Esophagus muscularis mucosa (tissue), 4 donors: ENCODE data around the gene SLC25A13. TPM values are rescaled to one million over a fixed set of nuclear protein-coding genes. Genes with fewer than 3 reads are reported as not detected.

Experiments used
- DNase-seq: peaks from one replicate; pipeline ENCODE4 v3.0.0-alpha.2; 2017; ENCODE audit errors: extremely low spot score
- H3K27ac ChIP-seq, 4 donors: fragments of 200-600 bp; sonication (generic); replicated peaks in 1 of 4; 1 replicate in 3 of 4; 2 replicates in 1 of 4; pipeline ENCODE4 v1.5.1; 2016 to 2019; ENCODE audit warnings: mild to moderate bottlenecking in 1 of 4
- H3K27me3 ChIP-seq, 4 donors: fragments of 200-600 bp; sonication (generic); one replicate each; pipeline versions ENCODE4 v1.5.1 to v1.6.0; 2016 to 2019
- H3K36me3 ChIP-seq, 4 donors: fragments of 200-600 bp; sonication (generic); one replicate each; pipeline ENCODE4 v1.5.1; 2016 to 2019
- H3K4me1 ChIP-seq, 4 donors: fragments of 200-600 bp; sonication (generic); one replicate each; pipeline ENCODE4 v1.5.1; 2016 to 2019
- H3K4me3 ChIP-seq, 4 donors: fragments of 200-600 bp; sonication (generic); 1 replicate in 2 of 4; 2 replicates in 2 of 4; pipeline ENCODE4 v1.5.1; 2016 to 2019; ENCODE audit warnings: mild to moderate bottlenecking in 4 of 4, moderate library complexity in 1 of 4
- H3K9me3 ChIP-seq, 4 donors: fragments of 200-600 bp; sonication (generic); 1 replicate in 3 of 4; 2 replicates in 1 of 4; pipeline ENCODE4 v1.5.1; 2016 to 2019
- CTCF ChIP-seq, 3 experiments: fragments of 200-600 bp in 2 of 3; fragments of 450-650 bp in 1 of 3; sonication (generic) in 2 of 3; IDR thresholded peaks; one replicate each; pipeline ENCODE4 v1.5.1; 2017 to 2019; ENCODE audit warnings: antibody characterized with exemption in 3 of 3, mild to moderate bottlenecking in 2 of 3, moderate library complexity in 1 of 3
- EP300 ChIP-seq: sonication (generic); formaldehyde crosslinking; IDR thresholded peaks from one replicate; pipeline ENCODE4 v1.6.1; 2017; ENCODE audit warnings: antibody characterized with exemption
- POLR2A ChIP-seq: fragments of 450-650 bp; IDR thresholded peaks from one replicate; pipeline ENCODE4 v1.6.1; 2017; ENCODE audit warnings: antibody characterized with exemption, moderate library complexity, mild to moderate bottlenecking, low read depth
- POLR2AphosphoS5 ChIP-seq, 2 donors: sonication (generic); formaldehyde crosslinking; IDR thresholded peaks; one replicate each; pipeline ENCODE4 v1.6.1; 2017; ENCODE audit warnings: antibody characterized with exemption in 2 of 2
- WGBS: methylation state at CpG from one replicate; pipeline ENCODE4 v1.1.5; 2018; 5-methylcytosine and 5-hydroxymethylcytosine counted together
- intact Hi-C: fragments of 100-400 bp; cut with DNase I; formaldehyde crosslinking; loops from one replicate; pipeline ENCODE4 v1.15.1; 2023
- total RNA-seq, 4 donors: library from RNA; depleted of rRNA; stranded (reverse); fragments of >200 nt; gene quantifications; one replicate each; pipeline versions ENCODE4 v1.1.0 to v1.2.1, GENCODE V29; 2016

SLC25A13 gene
- total RNA-seq, 4 donors from 2014 or later, result 8.6 to 17.4 (median 14.4) TPM

GRCh38 chr7:96238976-96239766 is 82.7 kb downstream of the SLC25A13 start:
- Histone ChIP-seq H3K27ac (no peak overlapping the region), H3K27me3 (no peaks in the 10 kb centered on the region), H3K4me3 (no peak overlapping the region), H3K9me3 (no peaks in the 10 kb centered on the region), H3K4me1 (peaks cover 17 to 35% (median 31%) of the 10 kb centered on the region in 4 donors), H3K36me3 (peaks cover 0 to 2% (median under 1%) of the 10 kb centered on the region in 4 donors)
- intact Hi-C loops, result loop anchor here (5.0 kb wide), 1 partner anchor 83 kb away; the partner anchor contains the start of gene SLC25A13
- DNase-seq, result no peak
- WGBS, result 89% methylated on average over 3 of the region's 3 CpGs
- TF ChIP-seq POLR2AphosphoS5 (IDR thresholded peaks at IDR 0.05), result no peak
- no peak for TF ChIP-seq POLR2A
- TF ChIP-seq CTCF (IDR thresholded peaks at IDR 0.05), result no peak

- Histone ChIP-seq H3K36me3 (peaks cover 0 to 9% (median 4%) of the 10 kb centered on the region in 4 donors), H3K4me1 (peaks cover 17 to 38% (median 34%) of the 10 kb centered on the region in 4 donors), H3K27ac (no peak overlapping the region), H3K4me3 (no peak overlapping the region), H3K27me3 (no peaks in the 10 kb centered on the region), H3K9me3 (no peaks in the 10 kb centered on the region)
- TF ChIP-seq POLR2AphosphoS5 (IDR thresholded peaks at IDR 0.05), result no peak
- no peak for TF ChIP-seq EP300
- no peak for TF ChIP-seq POLR2A
- TF ChIP-seq CTCF (IDR thresholded peaks at IDR 0.05), result no peak
- intact Hi-C loops, result loop anchor here (5.0 kb wide), 1 partner anchor 84 kb away; the partner anchor contains the start of gene SLC25A13
- WGBS, result 80% methylated on average over 8 of the region's 8 CpGs
- no peak for DNase-seq
These were observed 83.4 kb downstream of the SLC25A13 start for GRCh38 chr7:96238474-96238873.

- Histone ChIP-seq H3K4me3 (no peak overlapping the region), H3K27me3 (no peaks in the 10 kb centered on the region), H3K9me3 (no peaks in the 10 kb centered on the region), H3K27ac (peak overlapping the region in 1 of 4 donors; percentile 18), H3K4me1 (peaks cover 17 to 38% (median 34%) of the 10 kb centered on the region in 4 donors), H3K36me3 (peaks cover 0 to 10% (median 4%) of the 10 kb centered on the region in 4 donors)
- TF ChIP-seq EP300 (no peak), POLR2AphosphoS5 (IDR thresholded peaks at IDR 0.05) (no peak), POLR2A (no peak), CTCF (IDR thresholded peaks at IDR 0.05) (no peak)
- no peak for DNase-seq
- intact Hi-C loops, result loop anchor here (5.0 kb wide), 1 partner anchor 85 kb away; the partner anchor contains the start of gene SLC25A13
- 95% methylated on average over 1 of the region's 1 CpG for WGBS
These were observed 84.9 kb downstream of the SLC25A13 start for GRCh38 chr7:96237040-96237439.

DNA sequence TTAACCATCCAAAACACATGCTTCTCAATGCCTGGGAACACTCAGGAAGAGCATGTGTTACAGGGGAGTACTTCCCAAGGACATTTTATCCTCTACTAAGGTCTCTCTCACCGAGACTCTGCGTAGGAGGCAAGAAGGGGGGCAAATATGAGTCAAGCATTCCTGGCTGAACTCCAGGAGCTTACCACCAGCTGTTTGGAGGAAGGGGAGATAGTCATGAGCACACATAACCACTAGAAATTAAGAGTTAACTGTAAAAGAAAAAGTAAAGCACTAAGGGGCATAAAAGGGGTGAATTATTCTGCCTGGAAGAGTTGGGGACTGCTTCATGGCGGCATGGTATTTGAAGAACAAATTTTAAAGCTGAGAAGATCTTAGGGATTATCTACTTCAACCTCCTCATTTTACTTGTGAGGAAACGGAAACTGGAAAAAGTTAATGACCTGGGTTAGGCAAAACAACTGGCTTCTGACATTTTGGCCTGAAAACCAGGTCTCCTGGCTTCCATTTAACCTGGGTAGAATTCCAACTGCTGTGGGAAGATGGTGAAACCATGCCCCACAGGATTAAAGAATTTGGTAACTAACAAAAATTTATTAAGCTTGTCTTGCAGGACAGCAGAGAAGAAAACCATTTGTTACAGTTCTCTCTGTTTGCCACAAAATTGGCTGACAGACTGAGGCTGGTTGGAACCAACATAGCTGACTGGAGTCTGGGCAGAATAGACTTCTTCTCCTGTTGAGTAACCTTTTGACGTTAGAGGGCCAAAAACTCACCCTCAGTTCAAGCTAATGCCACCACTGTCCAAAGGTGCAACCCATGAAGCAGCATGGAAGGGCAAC is 85.5 kb downstream of the SLC25A13 start:
- H3K27ac ChIP-seq, result peak overlapping the region; percentile 43 to 56 (median 52)
- no peak for TF ChIP-seq EP300
- TF ChIP-seq POLR2AphosphoS5 (IDR thresholded peaks at IDR 0.05), result peak in 1 of 2 donors; percentile 57
- H3K9me3 ChIP-seq, result no peaks in the 10 kb centered on the region
- H3K4me1 ChIP-seq, result peaks cover 17 to 38% (median 34%) of the 10 kb centered on the region in 4 donors
- no peak overlapping the region for H3K4me3 ChIP-seq
- intact Hi-C loops, result loop anchor here (5.0 kb wide), 1 partner anchor 86 kb away; the partner anchor contains the start of gene SLC25A13
- DNase-seq, result no peak
- WGBS, result 35% methylated on average over 5 of the region's 5 CpGs
- H3K27me3 ChIP-seq, result no peaks in the 10 kb centered on the region
- H3K36me3 ChIP-seq, result peaks cover 0 to 10% (median 4%) of the 10 kb centered on the region in 4 donors
